ENCODE data around the gene PARP11.

- TF ChIP-seq EZH2 (IDR thresholded peaks at IDR 0.05) (no peak), POLR2AphosphoS5 (IDR thresholded peaks at IDR 0.05; ENCODE audit: borderline replicate concordance, low read depth, low read length) (no peak)
These were observed 39.7 kb upstream of the PARP11 start for GRCh38 chr12:3912863-3913262.
